HAP-1 (cell line): Measurements from ENCODE around the gene CACNA1B.

Experiments
- DNase-seq, 2 experiments: peaks; one replicate each; pipeline ENCODE4 v3.0.0-alpha.2; 2016 to 2020; ENCODE audit warnings: low spot score in 2 of 2
- H3K27me3 ChIP-seq: fragments of 250-450 bp; sonication (Bioruptor Pico); 2 replicates; pipeline ENCODE4 v1.5.1; 2020; ENCODE audit warnings: low read depth, mild to moderate bottlenecking, moderate library complexity
- H3K36me3 ChIP-seq: fragments of 250-450 bp; sonication (Bioruptor Pico); replicated peaks from 2 replicates; pipeline ENCODE4 v1.5.1; 2020; ENCODE audit warnings: mild to moderate bottlenecking
- H3K4me1 ChIP-seq: fragments of 250-450 bp; sonication (Bioruptor Pico); 2 replicates; pipeline ENCODE4 v1.5.1; 2020; ENCODE audit warnings: mild to moderate bottlenecking
- H3K4me3 ChIP-seq: fragments of 250-450 bp; sonication (Bioruptor Pico); 2 replicates; pipeline ENCODE4 v1.5.1; 2020; ENCODE audit warnings: mild to moderate bottlenecking, moderate library complexity
- H3K9me3 ChIP-seq: fragments of 250-450 bp; sonication (Bioruptor Pico); 2 replicates; pipeline ENCODE4 v1.5.1; 2020; ENCODE audit warnings: mild to moderate bottlenecking, moderate library complexity
- in situ Hi-C: fragments of 300-500 bp; cut with MboI; formaldehyde crosslinking; loops from 3 replicates; pipeline ENCODE4 v1.14.3; 2020; ENCODE audit warnings: low sequenced_read_pairs, inconsistent platforms, mixed read lengths

The CACNA1B gene

GRCh38 chr9:138053996-138054752, 176.6 kb downstream of the CACNA1B start:
- no peak overlapping the region for H3K4me3 ChIP-seq
- in situ Hi-C loops, result no loop called here

GRCh38 chr9:138057726-138058125, 180.1 kb downstream of the CACNA1B start:
- in situ Hi-C loops, result no loop called here
- no peaks in the 10 kb centered on the region for H3K9me3 ChIP-seq
- DNase-seq, result no peak
- no peaks in the 10 kb centered on the region for H3K27me3 ChIP-seq
- H3K4me3 ChIP-seq, result no peak overlapping the region
- no peaks in the 10 kb centered on the region for H3K4me1 ChIP-seq
- no peaks in the 10 kb centered on the region for H3K36me3 ChIP-seq

More at GRCh38 chr9:138053996-138054752, 176.6 kb downstream of the CACNA1B start:
- Histone ChIP-seq H3K27me3 (no peaks in the 10 kb centered on the region), H3K9me3 (no peaks in the 10 kb centered on the region), H3K4me1 (no peaks in the 10 kb centered on the region), H3K36me3 (no peaks in the 10 kb centered on the region)
- DNase-seq, result no peak

- in situ Hi-C loops, result no loop called here
- Histone ChIP-seq H3K9me3 (no peaks in the 10 kb centered on the region), H3K36me3 (no peaks in the 10 kb centered on the region), H3K4me1 (no peaks in the 10 kb centered on the region), H3K4me3 (no peak overlapping the region), H3K27me3 (no peaks in the 10 kb centered on the region)
- DNase-seq, result no peak
These were observed 180.6 kb downstream of the CACNA1B start for GRCh38 chr9:138058181-138058580.

GRCh38 chr9:138059196-138059595, 181.6 kb downstream of the CACNA1B start:
- in situ Hi-C loops, result no loop called here
- Histone ChIP-seq H3K4me3 (no peak overlapping the region), H3K4me1 (no peaks in the 10 kb centered on the region), H3K27me3 (no peaks in the 10 kb centered on the region), H3K36me3 (no peaks in the 10 kb centered on the region), H3K9me3 (no peaks in the 10 kb centered on the region)
- DNase-seq, result no peak

- no peak overlapping the region for H3K4me3 ChIP-seq
- no peaks in the 10 kb centered on the region for H3K27me3 ChIP-seq
- in situ Hi-C loops, result no loop called here
- no peaks in the 10 kb centered on the region for H3K4me1 ChIP-seq
- no peaks in the 10 kb centered on the region for H3K36me3 ChIP-seq
- no peaks in the 10 kb centered on the region for H3K9me3 ChIP-seq
- DNase-seq, result no peak
These were observed 182.8 kb downstream of the CACNA1B start for GRCh38 chr9:138060365-138060764.

- Histone ChIP-seq H3K36me3 (no peaks in the 10 kb centered on the region), H3K4me3 (no peak overlapping the region), H3K4me1 (no peaks in the 10 kb centered on the region), H3K9me3 (no peaks in the 10 kb centered on the region), H3K27me3 (no peaks in the 10 kb centered on the region)
- DNase-seq, result no peak
- in situ Hi-C loops, result no loop called here
These were observed 183.3 kb downstream of the CACNA1B start for GRCh38 chr9:138060881-138061280.

- Histone ChIP-seq H3K4me1 (no peaks in the 10 kb centered on the region), H3K36me3 (no peaks in the 10 kb centered on the region), H3K9me3 (no peaks in the 10 kb centered on the region), H3K27me3 (no peaks in the 10 kb centered on the region), H3K4me3 (no peak overlapping the region)
- no peak for DNase-seq
- in situ Hi-C loops, result no loop called here
These were observed 184.0 kb downstream of the CACNA1B start for GRCh38 chr9:138061631-138062030.

- peak in 1 of 2 experiments; percentile 1 for DNase-seq
- Histone ChIP-seq H3K27me3 (no peaks in the 10 kb centered on the region), H3K4me3 (no peak overlapping the region)
These were observed 184.6 kb downstream of the CACNA1B start for GRCh38 chr9:138062196-138062595.

GRCh38 chr9:138063033-138063432, 185.5 kb downstream of the CACNA1B start:
- H3K4me1 ChIP-seq, result no peaks in the 10 kb centered on the region
- no peaks in the 10 kb centered on the region for H3K36me3 ChIP-seq
- DNase-seq, result peak in 1 of 2 experiments; percentile 1
- no peaks in the 10 kb centered on the region for H3K9me3 ChIP-seq
- no peaks in the 10 kb centered on the region for H3K27me3 ChIP-seq
- no peak overlapping the region for H3K4me3 ChIP-seq
- in situ Hi-C loops, result no loop called here

More at GRCh38 chr9:138062196-138062595, 184.6 kb downstream of the CACNA1B start:
- Histone ChIP-seq H3K4me1 (no peaks in the 10 kb centered on the region), H3K36me3 (no peaks in the 10 kb centered on the region), H3K9me3 (no peaks in the 10 kb centered on the region)
- in situ Hi-C loops, result no loop called here

GRCh38 chr9:138063785-138064184, 186.2 kb downstream of the CACNA1B start:
- DNase-seq, result peak in 1 of 2 experiments; percentile 1
- Histone ChIP-seq H3K4me1 (no peaks in the 10 kb centered on the region), H3K27me3 (no peaks in the 10 kb centered on the region), H3K4me3 (no peak overlapping the region), H3K36me3 (no peaks in the 10 kb centered on the region), H3K9me3 (no peaks in the 10 kb centered on the region)
- in situ Hi-C loops, result no loop called here

- in situ Hi-C loops, result no loop called here
- no peaks in the 10 kb centered on the region for H3K36me3 ChIP-seq
- no peak overlapping the region for H3K4me3 ChIP-seq
- no peaks in the 10 kb centered on the region for H3K4me1 ChIP-seq
- H3K27me3 ChIP-seq, result no peaks in the 10 kb centered on the region
- H3K9me3 ChIP-seq, result no peaks in the 10 kb centered on the region
- no peak for DNase-seq
These were observed 187.0 kb downstream of the CACNA1B start for GRCh38 chr9:138064547-138064946.

- Histone ChIP-seq H3K36me3 (no peaks in the 10 kb centered on the region), H3K27me3 (no peaks in the 10 kb centered on the region), H3K4me3 (no peak overlapping the region), H3K4me1 (no peaks in the 10 kb centered on the region), H3K9me3 (no peaks in the 10 kb centered on the region)
- in situ Hi-C loops, result no loop called here
- DNase-seq, result peak in 1 of 2 experiments; percentile 1
These were observed 187.7 kb downstream of the CACNA1B start for GRCh38 chr9:138065287-138065686.

GRCh38 chr9:138066049-138066448, 188.5 kb downstream of the CACNA1B start:
- no peaks in the 10 kb centered on the region for H3K9me3 ChIP-seq
- no peak overlapping the region for H3K4me3 ChIP-seq
- no peaks in the 10 kb centered on the region for H3K4me1 ChIP-seq
- DNase-seq, result peak in 1 of 2 experiments; percentile 3
- H3K27me3 ChIP-seq, result no peaks in the 10 kb centered on the region
- in situ Hi-C loops, result no loop called here
- no peaks in the 10 kb centered on the region for H3K36me3 ChIP-seq

- in situ Hi-C loops, result no loop called here
- H3K9me3 ChIP-seq, result no peaks in the 10 kb centered on the region
- H3K4me3 ChIP-seq, result no peak overlapping the region
- no peaks in the 10 kb centered on the region for H3K27me3 ChIP-seq
- DNase-seq, result peak in 1 of 2 experiments; percentile 0
- no peaks in the 10 kb centered on the region for H3K4me1 ChIP-seq
- no peaks in the 10 kb centered on the region for H3K36me3 ChIP-seq
These were observed 190.2 kb downstream of the CACNA1B start for GRCh38 chr9:138067613-138068367.
